ENCODE measurements around the gene GPR45.
A peak's percentile ranks its signal among the peaks of the same experiment; 100 is the strongest.

DNA sequence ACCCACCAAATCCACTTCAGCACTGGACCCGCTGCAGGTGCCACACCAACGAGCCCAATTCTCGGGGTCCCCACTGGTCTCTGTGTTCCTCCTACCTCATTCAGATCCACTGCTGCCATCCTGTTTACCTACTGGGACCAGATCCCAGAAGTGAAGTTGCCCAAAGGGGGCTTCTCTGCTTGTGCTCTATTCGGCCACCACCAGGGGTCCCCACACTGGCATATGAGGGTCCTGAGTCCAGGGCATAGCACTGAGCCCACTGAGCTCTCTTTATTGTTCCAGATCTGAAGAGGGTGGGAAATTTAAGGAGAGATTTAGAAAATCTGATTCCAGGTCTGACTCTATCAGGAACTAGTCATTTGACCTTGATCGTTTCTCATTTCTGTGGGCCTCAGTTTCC, 2.4 kb downstream of the GPR45 start:
- TF ChIP-seq, protein P1, sequence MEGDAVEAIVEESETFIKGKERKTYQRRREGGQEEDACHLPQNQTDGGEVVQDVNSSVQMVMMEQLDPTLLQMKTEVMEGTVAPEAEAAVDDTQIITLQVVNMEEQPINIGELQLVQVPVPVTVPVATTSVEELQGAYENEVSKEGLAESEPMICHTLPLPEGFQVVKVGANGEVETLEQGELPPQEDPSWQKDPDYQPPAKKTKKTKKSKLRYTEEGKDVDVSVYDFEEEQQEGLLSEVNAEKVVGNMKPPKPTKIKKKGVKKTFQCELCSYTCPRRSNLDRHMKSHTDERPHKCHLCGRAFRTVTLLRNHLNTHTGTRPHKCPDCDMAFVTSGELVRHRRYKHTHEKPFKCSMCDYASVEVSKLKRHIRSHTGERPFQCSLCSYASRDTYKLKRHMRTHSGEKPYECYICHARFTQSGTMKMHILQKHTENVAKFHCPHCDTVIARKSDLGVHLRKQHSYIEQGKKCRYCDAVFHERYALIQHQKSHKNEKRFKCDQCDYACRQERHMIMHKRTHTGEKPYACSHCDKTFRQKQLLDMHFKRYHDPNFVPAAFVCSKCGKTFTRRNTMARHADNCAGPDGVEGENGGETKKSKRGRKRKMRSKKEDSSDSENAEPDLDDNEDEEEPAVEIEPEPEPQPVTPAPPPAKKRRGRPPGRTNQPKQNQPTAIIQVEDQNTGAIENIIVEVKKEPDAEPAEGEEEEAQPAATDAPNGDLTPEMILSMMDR (IDR thresholded peaks at IDR 0.05; ENCODE audit: borderline replicate concordance, extremely low read depth, low read length, poor library complexity, severe bottlenecking) = peak; percentile 60
- no peak for TF ChIP-seq EZH2 (IDR thresholded peaks at IDR 0.05; ENCODE audit: borderline replicate concordance, low read depth, low read length, severe bottlenecking)
